ENCODE results near the gene LRRFIP2.
"Not testable (repeated sequence)": the region's sequence is repeated elsewhere in the genome, so short reads cannot be mapped to it uniquely, and the experiment has no call there.

The LRRFIP2 gene

DNA sequence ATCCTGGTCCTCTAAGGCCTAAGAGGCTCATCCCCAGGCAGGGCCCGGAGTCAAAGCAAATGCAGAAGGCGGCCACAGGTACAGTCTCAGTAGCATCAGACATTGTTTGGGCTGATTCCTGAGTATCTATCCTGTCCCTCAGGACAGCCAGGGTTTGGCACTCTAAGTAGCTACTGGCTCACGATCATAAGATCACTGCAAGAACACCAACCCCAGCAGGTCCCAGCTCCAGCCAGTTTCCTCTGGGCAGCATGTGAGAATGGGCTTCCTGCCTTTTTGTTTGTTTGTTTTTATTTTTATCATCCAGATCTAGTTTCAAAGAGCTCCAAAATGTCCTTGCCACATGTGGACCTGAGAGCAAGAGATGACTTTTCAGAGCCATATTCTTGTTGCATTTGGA lies 32.7 kb downstream of the LRRFIP2 start:
- no peak for FAIRE-seq

DNA sequence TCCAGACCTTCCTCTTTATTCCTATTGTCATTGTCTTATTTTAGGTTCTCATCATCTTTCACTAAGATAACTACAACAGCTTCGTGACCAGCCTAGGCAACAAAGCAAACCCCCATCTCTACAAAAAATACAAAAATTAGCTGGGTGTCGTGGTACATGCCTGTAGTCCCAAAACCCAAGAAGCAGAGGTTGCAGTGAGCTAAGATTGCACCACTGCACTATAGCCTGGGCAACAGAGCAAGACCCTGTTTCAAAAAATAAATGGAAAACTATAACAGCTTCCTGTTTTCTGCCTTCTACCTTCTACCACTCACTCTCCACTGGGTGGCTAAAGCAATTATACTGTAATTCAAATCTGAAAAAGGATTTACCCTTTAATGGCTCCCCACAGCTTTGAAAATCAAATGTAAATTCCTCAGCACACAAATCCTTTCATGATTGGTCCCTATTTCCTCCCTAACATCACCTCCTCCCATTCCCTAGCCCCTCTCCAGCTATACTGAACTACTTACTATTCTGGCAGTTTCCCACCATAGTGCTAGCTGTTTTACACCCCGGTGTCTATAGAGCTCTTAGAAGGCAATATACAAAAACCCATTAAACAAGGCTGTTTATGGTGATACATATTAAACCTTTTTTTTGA lies 33.4 kb downstream of the LRRFIP2 start:
- FAIRE-seq = no peak

GRCh38 chr3:37139567-37140052 lies 34.8 kb downstream of the LRRFIP2 start:
- FAIRE-seq = no peak

DNA sequence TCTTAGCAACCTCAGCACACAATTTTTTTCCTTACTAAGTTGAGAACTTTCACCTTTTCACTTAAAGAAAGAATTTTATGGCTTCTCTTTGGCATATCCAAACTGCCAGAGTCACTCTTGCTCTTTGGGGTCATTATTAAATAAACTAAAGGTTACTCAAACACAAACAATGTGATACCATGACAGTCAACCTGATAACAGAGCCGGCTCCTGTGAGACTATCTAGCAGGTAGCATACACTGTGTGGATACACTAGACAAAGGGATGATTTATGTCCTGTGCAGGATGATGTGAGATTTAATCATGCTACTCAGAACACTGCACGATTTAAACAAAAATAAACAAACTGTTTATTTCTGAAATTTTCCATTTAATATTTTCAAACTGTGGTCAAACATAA lies 35.6 kb downstream of the LRRFIP2 start:
- no peak for FAIRE-seq

DNA sequence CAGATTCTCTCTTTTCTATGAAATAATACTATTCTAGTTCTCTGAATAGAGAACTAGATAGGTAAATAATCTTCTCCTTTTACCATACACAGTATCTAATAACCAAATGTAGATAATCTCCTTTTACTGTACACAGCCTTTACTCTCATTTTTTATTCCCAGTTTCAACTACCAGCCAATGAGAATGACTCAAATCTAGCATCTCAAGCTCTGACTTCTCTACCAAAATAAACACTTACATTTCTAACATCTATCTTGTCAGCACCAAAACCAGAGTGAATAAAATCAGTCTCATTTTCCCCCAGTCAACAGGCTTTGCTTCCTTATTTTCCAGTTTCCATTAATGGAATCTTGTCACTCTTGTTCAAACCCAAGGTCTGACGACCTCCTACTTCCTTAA lies 36.9 kb downstream of the LRRFIP2 start:
- FAIRE-seq = no peak

DNA sequence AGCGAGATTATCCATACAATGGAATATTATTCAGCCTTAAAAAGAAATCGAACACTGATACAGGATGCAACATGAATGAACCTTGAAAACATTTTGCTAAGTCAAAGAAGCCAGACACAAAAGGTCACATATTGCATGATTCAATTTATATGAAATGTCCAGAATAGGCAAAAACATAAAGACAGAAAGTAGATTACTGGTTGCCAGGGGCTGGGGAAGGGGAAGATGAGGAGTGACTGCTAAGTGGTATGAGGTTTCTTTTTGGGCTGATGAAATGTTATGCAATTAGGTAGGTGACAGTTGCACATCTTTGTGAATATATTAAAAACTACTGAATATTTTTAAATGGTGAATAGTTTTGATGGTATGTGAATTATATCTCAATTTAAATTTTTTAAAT lies 38.3 kb downstream of the LRRFIP2 start:
- FAIRE-seq = no peak

- FAIRE-seq = no peak
Observed at GRCh38 chr3:37135561-37135960, 38.8 kb downstream of the LRRFIP2 start.

- FAIRE-seq = no peak
Observed at GRCh38 chr3:37132334-37132733, 42.0 kb downstream of the LRRFIP2 start.

DNA sequence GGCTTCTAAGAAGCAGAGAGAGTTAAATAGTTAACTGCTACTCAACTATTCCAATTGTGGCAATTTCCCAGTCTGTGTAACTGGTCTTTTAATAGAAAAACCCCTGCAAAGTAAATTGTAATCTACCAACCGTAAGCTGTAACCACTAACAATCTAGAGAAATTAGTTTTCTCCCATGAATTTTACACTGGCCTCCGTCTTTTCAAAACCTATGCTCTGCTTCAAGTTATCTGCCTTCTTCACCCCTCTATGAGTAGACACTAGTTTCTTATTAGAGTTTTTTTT lies 42.6 kb downstream of the LRRFIP2 start:
- FAIRE-seq = no peak

DNA sequence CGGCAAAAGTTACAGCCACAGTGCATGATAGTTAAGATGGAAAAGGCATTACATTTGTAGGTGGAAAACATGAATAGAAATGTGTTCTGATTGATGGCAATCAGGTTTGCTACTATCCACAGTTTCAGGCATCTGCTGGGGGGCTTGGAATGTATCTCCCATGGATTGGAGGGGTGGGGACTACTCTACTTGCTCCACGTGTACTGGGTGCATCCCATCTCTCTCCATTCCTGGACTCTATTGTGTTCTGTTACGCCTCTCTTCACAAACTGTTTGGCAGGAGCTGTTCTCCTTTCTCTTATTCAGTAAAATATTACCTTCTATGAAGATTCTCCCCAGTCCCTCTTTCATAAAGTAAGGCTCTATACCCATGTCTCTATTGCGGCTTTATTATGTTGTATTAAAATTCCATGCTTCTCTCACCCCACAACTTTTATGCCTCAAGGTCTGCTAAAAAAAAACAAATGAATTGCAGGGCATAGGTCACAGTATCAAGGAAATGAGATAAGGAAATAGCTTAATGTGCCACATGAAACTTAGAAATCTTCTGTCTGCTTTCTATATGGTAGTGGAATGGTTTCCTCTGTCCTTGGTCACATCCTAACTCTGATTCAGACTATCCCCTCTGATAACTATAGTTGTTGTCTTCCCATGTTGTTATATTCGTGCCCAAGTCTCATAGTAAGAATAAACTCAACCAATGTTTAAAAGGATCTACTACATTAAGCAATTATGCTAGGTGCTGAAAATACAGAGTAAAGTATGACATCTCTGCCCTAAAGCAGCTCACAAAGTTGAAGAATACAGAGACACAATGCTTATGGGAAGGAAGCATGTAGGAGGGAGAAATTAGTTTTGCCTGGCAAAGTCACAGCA lies 43.2 kb downstream of the LRRFIP2 start:
- FAIRE-seq = no peak

DNA sequence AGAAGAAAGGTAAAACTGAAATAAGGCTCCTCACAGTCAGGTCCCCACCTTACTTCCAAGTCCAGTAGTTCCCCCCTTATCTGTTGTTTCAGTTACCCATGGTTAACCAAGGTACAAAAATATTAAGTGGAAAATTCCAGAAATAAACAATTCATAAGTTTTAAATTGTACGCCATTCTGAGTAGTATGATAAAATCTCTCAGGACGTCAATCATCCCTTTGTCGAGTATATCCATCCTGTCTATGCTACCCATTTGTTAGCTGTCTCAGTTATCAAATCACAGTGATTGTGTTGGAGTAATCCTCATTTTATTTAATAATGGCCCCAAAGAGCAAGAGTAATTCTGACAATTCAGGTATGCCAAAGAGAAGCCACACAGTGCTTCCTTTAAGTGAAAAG lies 43.9 kb downstream of the LRRFIP2 start:
- FAIRE-seq = no peak

DNA sequence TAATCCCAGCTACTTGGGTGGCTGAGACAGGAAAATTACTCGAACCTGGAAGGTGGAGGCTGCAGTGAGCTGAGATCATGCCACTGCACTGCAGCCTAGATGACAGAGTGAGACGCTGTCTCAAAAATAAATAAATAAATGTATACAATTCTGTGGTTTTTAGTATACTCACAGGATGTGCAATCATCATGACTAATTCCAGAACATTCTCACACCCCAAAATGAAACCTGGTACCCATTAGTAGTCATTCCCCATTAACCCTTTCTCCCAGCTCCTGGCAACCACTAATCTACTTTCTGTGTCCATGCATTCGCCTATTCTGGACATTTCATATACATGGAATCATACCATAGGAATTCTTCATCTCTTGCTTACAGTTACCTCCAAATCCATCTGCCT lies 44.5 kb downstream of the LRRFIP2 start:
- no peak for FAIRE-seq

DNA sequence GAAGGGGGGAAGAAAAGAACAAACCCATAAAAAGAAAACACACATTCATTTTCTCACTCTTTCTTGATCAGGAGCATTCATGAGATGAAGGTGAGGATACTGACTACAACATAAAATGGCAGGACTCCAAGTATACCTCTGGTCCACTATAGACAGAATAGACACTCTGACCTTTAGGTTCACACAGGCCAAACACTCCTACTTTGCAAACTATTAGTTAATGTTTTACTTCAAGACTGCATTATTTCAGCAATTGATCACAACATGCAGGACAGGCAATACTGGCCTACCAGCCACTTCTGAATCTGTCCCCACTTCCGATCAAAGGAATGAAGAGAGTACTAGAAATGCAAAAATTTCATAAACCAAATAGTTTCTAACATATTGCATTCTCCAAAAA lies 47.0 kb downstream of the LRRFIP2 start:
- FAIRE-seq = no peak

GRCh38 chr3:37126856-37127255 lies 47.5 kb downstream of the LRRFIP2 start:
- no peak for FAIRE-seq

DNA sequence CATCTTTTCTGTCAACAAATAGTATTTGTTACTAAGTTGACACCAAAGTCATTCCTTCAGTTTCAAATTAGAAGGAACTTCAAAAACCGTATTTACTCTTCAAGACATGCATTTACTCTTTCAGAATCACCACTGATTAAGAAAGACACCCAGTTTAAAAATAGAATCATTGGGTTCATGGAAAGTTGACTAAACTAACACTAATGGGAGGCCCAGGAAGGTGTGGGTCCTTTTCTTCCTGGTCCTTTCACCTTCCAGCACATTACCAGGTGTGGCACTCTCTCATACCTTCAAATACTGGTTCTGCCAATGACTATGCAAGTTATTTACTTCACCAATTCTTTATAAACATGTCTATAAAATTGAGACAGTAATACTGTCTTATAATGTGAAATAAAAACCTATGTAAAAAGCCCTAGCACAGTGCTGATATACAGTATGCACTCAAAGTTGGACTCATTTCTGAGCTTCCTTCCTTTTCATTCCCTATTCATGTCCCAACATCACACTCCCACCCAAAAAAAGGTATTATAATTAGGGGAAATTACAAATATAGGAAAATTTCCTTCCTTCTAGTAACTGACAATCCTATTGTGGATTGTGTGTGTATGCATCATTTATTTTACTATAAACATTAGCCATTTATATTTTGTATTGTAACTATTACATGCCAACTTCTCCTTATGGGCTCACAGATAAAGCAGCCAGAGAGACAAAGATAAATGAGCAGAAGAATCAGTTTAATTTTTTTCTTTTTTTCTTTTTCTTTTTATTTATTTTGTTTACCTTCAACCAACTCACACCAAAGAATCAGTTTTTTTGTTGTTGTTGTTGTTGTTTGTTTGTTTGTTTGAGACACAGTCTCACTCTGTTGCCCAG lies 48.9 kb downstream of the LRRFIP2 start:
- FAIRE-seq = no peak

DNA sequence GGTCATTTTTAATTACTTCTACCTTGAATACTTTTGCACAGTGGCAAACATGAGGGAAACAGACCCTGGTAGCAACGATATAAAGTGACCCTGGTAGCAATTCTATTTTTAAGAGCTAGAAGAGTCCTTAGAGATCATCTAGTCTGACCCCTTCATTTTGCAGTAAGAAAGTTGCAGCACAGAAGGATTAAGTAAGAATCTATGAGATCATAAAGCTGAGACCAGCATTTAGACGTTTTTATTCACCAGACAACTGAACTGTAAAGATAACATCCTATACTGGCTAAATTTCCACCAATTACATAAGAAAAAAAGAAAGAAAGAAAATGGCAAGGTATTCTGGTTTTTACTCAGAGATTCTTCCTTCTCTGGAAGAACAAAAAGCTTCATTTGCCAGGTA lies 49.9 kb downstream of the LRRFIP2 start:
- no peak for FAIRE-seq

DNA sequence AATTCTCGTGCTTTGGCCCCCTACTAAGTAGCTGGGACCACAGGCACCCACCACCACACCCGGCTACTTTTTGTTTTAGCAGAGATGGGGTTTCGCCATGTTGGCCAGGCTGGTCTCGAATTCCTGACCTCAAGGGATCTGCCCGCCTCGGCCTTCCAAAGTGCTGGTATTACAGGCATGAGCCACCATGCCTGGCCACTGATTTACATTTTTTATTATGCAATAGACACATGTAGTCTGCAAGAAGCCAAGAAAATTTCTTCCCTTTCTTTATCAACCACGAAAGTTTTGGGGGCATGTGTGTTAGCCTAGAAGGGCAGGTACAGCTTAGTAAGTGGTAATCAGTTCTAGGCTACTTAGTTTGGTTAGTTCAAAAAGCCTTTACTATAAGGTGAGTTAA lies 51.1 kb downstream of the LRRFIP2 start:
- no peak for FAIRE-seq

- not testable (repeated sequence) for FAIRE-seq
Observed at GRCh38 chr3:37122069-37122468, 52.3 kb downstream of the LRRFIP2 start.

GRCh38 chr3:37118163-37118562 lies 56.2 kb downstream of the LRRFIP2 start:
- no peak for FAIRE-seq

DNA sequence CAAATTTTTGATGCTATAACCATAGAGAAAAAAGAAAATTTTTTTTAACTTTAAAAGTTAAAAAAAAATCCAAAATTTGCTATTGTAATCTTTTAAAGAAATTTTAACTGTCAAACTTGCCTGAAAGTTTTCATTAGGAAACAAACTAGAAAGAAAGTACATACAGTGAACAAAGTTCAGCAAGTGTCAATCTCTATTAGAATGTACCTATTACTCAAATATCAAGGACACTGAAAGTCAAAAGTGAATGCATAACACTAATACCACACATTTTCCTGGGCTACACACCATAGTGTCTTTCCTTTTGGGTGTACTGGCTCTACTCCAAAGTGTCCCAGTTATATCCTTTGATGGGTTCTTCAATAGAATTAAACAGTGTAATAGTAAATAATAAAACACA lies 56.8 kb downstream of the LRRFIP2 start:
- no peak for FAIRE-seq

DNA sequence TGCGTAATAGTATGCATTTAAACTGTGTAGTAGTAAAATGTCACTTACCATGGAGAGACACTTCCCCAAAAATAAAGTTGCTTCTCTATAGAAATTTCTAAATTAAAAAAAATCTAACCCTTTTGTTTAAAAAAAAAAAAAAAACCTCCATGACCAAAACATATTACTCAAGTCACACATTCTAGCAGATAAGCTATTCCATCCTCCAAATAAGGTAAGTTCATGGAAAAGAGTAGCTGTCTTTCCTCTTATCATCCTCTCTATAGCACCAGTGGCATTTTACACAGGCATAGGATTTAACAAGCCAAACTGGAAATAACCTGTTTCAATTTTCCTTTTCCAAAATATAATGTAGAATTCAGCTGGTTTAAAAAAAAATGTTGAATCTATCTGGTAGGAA lies 57.4 kb downstream of the LRRFIP2 start:
- FAIRE-seq = no peak

DNA sequence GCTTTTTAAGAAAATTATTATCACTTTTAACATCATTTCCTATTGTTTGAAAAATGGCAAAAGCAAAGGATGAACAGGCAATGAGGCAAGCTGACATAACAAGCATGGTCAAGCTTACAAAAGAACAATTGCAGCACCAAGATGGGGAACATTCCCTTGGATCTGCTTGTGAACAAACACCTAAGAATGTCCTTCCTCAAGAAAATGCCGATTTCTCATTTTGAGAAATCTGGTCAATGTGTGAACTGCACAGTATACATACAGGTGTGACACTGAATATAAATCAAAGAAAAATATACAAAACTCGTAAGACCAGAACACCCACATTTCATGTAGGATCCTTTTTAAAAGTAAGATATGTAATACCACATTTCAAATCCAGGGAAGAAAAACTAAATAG lies 58.9 kb downstream of the LRRFIP2 start:
- no peak for FAIRE-seq

GRCh38 chr3:37114251-37115145 lies 59.9 kb downstream of the LRRFIP2 start:
- FAIRE-seq = no peak

Data from TTC549 (cell line).